GM12878 (cell line): ENCODE measurements around the gene BRD1. TPM values are rescaled to one million over a fixed set of nuclear protein-coding genes. Genes with fewer than 3 reads are reported as not detected.

Source experiments
- CBX5 ChIP-seq: sonication (generic); IDR thresholded peaks from 2 replicates; pipeline ENCODE4 v1.6.1; 2016; ENCODE audit warnings: low read depth, moderate library complexity, mild to moderate bottlenecking, inconsistent platforms
- EZH2 ChIP-seq: IDR thresholded peaks from 2 replicates; pipeline ENCODE4 v1.6.1; 2012; ENCODE audit warnings: low read depth, mild to moderate bottlenecking, control low read depth, inconsistent platforms, low read length, borderline replicate concordance; ENCODE audit not compliant: control insufficient read depth
- FOXK2 ChIP-seq: fragments of 450-650 bp; IDR thresholded peaks from 2 replicates; pipeline ENCODE4 v1.6.1; 2017; ENCODE audit warnings: mild to moderate bottlenecking, moderate library complexity
- JUND ChIP-seq: IDR thresholded peaks from 2 replicates; pipeline ENCODE4 v1.6.1; 2012; ENCODE audit warnings: low read depth, mild to moderate bottlenecking, low read length, improper control_type of control experiment, moderate library complexity
- KDM1A ChIP-seq: fragments of 200-600 bp; sonication (generic); IDR thresholded peaks from 2 replicates; pipeline ENCODE4 v1.6.1; 2016; ENCODE audit warnings: borderline replicate concordance
- KLF5 ChIP-seq: fragments of 450-650 bp; IDR thresholded peaks from 2 replicates; pipeline ENCODE4 v1.6.1; 2014; ENCODE audit warnings: mild to moderate bottlenecking; ENCODE audit not compliant: partially characterized antibody
- RAD21 ChIP-seq: IDR thresholded peaks from 2 replicates; pipeline ENCODE4 v1.6.1; 2011; ENCODE audit warnings: mild to moderate bottlenecking, low read depth, low read length, moderate library complexity; ENCODE audit not compliant: insufficient read depth
- SMAD5 ChIP-seq: IDR thresholded peaks from 2 replicates; pipeline ENCODE4 v1.6.1; 2016; ENCODE audit warnings: antibody characterized with exemption, low read depth
- STAT3 ChIP-seq: IDR thresholded peaks from 2 replicates; pipeline ENCODE4 v1.6.1; 2011; ENCODE audit warnings: low read depth, low read length, improper control_type of control experiment
- SUPT20H ChIP-seq: IDR thresholded peaks from 2 replicates; pipeline ENCODE4 v1.6.1; 2011; ENCODE audit warnings: low read depth, mild to moderate bottlenecking, low read length, moderate library complexity, borderline replicate concordance; ENCODE audit not compliant: control insufficient read depth
- YY1 ChIP-seq: IDR thresholded peaks from 2 replicates; pipeline ENCODE4 v1.6.1; 2011; ENCODE audit warnings: low read depth, mild to moderate bottlenecking, low read length
- ZBED1 ChIP-seq: IDR thresholded peaks from 2 replicates; pipeline ENCODE4 v1.6.1; 2016; ENCODE audit warnings: borderline replicate concordance
- polyA plus RNA-seq, 11 experiments: library from polyadenylated mRNA; depleted of rRNA in 4 of 11; unstranded in 6 of 11; stranded (reverse) in 5 of 11; fragments of >200 nt; fragmentation: Nextera tagmentation in 4 of 11; fragmentation: Illumina TruSeq in 1 of 11; extraction: Ambion mirVana in 4 of 11; extraction: Trizol in 1 of 11; gene quantifications; 1 replicate in 1 of 11; 2 replicates in 10 of 11; pipeline versions ENCODE4 v1.2.1 to v1.2.3, GENCODE V29; 2011 to 2016; ENCODE audit warnings: inconsistent platforms in 2 of 11, missing spikeins in 2 of 11, low read depth in 1 of 11
- total RNA-seq, 4 experiments: library from RNA; depleted of rRNA in 3 of 4; stranded (reverse); fragments of >200 nt in 3 of 4; fragmentation: Illumina TruSeq in 1 of 4; extraction: Trizol in 1 of 4; gene quantifications; 2 replicates each; pipeline versions ENCODE4 v1.2.1 to v1.2.3, GENCODE V29; 2013 to 2021
- TF ChIP-seq, protein P1 (sequence below): fragments of 450-650 bp; IDR thresholded peaks from 2 replicates; pipeline ENCODE4 v1.6.1; 2017; ENCODE audit warnings: mild to moderate bottlenecking, moderate library complexity
- TF ChIP-seq, protein P2 (sequence below): fragments of 450-650 bp; formaldehyde crosslinking; IDR thresholded peaks from 2 replicates; pipeline ENCODE4 v1.4.0; 2020; ENCODE audit warnings: mild to moderate bottlenecking, moderate library complexity
- TF ChIP-seq, protein P3 (sequence below): fragments of 450-650 bp; conservative IDR thresholded peaks from 2 replicates; pipeline ENCODE4 v1.6.1; 2017; ENCODE audit warnings: mild to moderate bottlenecking, moderate library complexity
- TF ChIP-seq, protein P4 (sequence below): IDR thresholded peaks from 2 replicates; pipeline ENCODE4 v1.6.1; 2012; ENCODE audit warnings: mild to moderate bottlenecking, low read depth, low read length

BRD1 gene
- total and polyA plus RNA-seq, 10 of the 15 experiments (the other 5 are each of a cell fraction or from before 2014, with no cell fraction given): 0.90 to 26.4 (median 7.1) TPM

DNA sequence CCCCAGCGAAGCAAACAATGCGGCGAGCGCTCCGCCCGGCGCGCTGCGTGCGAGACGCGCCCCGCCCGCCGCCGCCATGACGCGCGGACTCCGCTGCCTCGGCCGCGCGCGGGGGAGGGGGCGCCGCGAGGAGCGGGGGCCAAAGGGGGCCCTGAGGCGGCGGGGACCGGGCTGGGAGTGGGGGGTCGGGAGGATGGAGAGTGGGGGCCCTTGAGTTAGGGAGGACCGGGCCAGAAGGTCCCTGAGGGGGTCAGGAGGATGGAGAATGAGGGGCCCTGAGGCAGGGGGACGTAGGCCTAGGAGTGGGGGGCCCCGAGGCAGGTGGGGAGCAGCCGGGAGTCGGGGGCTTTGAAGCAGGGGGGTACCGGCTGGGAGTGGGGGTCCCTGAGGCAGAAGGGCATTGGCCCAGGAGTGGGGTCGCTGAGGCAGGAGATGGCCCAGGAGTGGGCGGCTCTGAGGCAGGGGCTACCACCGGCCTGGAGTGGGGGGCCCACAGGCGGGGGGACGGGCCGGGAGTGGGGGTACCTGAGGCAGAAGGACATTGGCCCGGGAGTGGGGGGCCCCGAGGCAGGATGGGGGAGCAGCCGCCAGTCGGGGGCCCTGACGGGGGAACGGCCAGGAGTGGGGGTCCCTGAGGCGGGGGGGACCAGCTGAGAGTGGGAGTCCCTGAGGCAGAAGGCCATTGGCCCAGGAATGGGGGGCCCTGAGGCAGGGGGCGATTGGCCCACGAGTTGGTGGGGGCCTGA lies at the start of gene BRD1 (continued):
- TF ChIP-seq, protein P1, sequence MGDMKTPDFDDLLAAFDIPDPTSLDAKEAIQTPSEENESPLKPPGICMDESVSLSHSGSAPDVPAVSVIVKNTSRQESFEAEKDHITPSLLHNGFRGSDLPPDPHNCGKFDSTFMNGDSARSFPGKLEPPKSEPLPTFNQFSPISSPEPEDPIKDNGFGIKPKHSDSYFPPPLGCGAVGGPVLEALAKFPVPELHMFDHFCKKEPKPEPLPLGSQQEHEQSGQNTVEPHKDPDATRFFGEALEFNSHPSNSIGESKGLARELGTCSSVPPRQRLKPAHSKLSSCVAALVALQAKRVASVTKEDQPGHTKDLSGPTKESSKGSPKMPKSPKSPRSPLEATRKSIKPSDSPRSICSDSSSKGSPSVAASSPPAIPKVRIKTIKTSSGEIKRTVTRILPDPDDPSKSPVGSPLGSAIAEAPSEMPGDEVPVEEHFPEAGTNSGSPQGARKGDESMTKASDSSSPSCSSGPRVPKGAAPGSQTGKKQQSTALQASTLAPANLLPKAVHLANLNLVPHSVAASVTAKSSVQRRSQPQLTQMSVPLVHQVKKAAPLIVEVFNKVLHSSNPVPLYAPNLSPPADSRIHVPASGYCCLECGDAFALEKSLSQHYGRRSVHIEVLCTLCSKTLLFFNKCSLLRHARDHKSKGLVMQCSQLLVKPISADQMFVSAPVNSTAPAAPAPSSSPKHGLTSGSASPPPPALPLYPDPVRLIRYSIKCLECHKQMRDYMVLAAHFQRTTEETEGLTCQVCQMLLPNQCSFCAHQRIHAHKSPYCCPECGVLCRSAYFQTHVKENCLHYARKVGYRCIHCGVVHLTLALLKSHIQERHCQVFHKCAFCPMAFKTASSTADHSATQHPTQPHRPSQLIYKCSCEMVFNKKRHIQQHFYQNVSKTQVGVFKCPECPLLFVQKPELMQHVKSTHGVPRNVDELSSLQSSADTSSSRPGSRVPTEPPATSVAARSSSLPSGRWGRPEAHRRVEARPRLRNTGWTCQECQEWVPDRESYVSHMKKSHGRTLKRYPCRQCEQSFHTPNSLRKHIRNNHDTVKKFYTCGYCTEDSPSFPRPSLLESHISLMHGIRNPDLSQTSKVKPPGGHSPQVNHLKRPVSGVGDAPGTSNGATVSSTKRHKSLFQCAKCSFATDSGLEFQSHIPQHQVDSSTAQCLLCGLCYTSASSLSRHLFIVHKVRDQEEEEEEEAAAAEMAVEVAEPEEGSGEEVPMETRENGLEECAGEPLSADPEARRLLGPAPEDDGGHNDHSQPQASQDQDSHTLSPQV: no peak
- TF ChIP-seq, protein P2, sequence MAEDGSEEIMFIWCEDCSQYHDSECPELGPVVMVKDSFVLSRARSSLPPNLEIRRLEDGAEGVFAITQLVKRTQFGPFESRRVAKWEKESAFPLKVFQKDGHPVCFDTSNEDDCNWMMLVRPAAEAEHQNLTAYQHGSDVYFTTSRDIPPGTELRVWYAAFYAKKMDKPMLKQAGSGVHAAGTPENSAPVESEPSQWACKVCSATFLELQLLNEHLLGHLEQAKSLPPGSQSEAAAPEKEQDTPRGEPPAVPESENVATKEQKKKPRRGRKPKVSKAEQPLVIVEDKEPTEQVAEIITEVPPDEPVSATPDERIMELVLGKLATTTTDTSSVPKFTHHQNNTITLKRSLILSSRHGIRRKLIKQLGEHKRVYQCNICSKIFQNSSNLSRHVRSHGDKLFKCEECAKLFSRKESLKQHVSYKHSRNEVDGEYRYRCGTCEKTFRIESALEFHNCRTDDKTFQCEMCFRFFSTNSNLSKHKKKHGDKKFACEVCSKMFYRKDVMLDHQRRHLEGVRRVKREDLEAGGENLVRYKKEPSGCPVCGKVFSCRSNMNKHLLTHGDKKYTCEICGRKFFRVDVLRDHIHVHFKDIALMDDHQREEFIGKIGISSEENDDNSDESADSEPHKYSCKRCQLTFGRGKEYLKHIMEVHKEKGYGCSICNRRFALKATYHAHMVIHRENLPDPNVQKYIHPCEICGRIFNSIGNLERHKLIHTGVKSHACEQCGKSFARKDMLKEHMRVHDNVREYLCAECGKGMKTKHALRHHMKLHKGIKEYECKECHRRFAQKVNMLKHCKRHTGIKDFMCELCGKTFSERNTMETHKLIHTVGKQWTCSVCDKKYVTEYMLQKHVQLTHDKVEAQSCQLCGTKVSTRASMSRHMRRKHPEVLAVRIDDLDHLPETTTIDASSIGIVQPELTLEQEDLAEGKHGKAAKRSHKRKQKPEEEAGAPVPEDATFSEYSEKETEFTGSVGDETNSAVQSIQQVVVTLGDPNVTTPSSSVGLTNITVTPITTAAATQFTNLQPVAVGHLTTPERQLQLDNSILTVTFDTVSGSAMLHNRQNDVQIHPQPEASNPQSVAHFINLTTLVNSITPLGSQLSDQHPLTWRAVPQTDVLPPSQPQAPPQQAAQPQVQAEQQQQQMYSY (CRISPR knock-in tag): no peak
- TF ChIP-seq RAD21: no peak
- TF ChIP-seq YY1: peak; percentile 88
- TF ChIP-seq CBX5: no peak
- no peak for TF ChIP-seq STAT3
- TF ChIP-seq KDM1A: no peak
- TF ChIP-seq SMAD5: no peak
- no peak for TF ChIP-seq KLF5
- TF ChIP-seq JUND: no peak
- no peak for TF ChIP-seq FOXK2
- TF ChIP-seq EZH2: no peak
- TF ChIP-seq, protein P3, sequence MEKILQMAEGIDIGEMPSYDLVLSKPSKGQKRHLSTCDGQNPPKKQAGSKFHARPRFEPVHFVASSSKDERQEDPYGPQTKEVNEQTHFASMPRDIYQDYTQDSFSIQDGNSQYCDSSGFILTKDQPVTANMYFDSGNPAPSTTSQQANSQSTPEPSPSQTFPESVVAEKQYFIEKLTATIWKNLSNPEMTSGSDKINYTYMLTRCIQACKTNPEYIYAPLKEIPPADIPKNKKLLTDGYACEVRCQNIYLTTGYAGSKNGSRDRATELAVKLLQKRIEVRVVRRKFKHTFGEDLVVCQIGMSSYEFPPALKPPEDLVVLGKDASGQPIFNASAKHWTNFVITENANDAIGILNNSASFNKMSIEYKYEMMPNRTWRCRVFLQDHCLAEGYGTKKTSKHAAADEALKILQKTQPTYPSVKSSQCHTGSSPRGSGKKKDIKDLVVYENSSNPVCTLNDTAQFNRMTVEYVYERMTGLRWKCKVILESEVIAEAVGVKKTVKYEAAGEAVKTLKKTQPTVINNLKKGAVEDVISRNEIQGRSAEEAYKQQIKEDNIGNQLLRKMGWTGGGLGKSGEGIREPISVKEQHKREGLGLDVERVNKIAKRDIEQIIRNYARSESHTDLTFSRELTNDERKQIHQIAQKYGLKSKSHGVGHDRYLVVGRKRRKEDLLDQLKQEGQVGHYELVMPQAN: no peak
- TF ChIP-seq, protein P4, sequence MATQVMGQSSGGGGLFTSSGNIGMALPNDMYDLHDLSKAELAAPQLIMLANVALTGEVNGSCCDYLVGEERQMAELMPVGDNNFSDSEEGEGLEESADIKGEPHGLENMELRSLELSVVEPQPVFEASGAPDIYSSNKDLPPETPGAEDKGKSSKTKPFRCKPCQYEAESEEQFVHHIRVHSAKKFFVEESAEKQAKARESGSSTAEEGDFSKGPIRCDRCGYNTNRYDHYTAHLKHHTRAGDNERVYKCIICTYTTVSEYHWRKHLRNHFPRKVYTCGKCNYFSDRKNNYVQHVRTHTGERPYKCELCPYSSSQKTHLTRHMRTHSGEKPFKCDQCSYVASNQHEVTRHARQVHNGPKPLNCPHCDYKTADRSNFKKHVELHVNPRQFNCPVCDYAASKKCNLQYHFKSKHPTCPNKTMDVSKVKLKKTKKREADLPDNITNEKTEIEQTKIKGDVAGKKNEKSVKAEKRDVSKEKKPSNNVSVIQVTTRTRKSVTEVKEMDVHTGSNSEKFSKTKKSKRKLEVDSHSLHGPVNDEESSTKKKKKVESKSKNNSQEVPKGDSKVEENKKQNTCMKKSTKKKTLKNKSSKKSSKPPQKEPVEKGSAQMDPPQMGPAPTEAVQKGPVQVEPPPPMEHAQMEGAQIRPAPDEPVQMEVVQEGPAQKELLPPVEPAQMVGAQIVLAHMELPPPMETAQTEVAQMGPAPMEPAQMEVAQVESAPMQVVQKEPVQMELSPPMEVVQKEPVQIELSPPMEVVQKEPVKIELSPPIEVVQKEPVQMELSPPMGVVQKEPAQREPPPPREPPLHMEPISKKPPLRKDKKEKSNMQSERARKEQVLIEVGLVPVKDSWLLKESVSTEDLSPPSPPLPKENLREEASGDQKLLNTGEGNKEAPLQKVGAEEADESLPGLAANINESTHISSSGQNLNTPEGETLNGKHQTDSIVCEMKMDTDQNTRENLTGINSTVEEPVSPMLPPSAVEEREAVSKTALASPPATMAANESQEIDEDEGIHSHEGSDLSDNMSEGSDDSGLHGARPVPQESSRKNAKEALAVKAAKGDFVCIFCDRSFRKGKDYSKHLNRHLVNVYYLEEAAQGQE: no peak
- TF ChIP-seq SUPT20H: no peak
- no peak for TF ChIP-seq ZBED1
